ENCODE measurements around the gene PCDH9. TPM values are rescaled to one million over a fixed set of nuclear protein-coding genes. Genes with fewer than 3 reads are reported as not detected.

The PCDH9 gene
- total RNA-seq, 2 donors from 2014 or later: 0.44 to 1.0 TPM

- intact Hi-C loops (cut with DNase I): no loop called here
- no peak overlapping the region for H3K27ac ChIP-seq
- H3K27me3 ChIP-seq: peaks cover 3% of the 10 kb centered on the region
- DNase-seq: no peak
- H3K4me1 ChIP-seq: no peaks in the 10 kb centered on the region
- no peak overlapping the region for H3K4me3 ChIP-seq
- H3K9ac ChIP-seq (ENCODE audit: low read depth in 2 of 2, low read length in 2 of 2): no peak overlapping the region
- H3K36me3 ChIP-seq: no peaks in the 10 kb centered on the region
- no peaks in the 10 kb centered on the region for H3K9me3 ChIP-seq
- no peak for TF ChIP-seq CTCF (IDR thresholded peaks at IDR 0.05)
Measured at GRCh38 chr13:67228916-67229315, 1.2 kb downstream of the PCDH9 start.

- Histone ChIP-seq H3K9me3 (no peaks in the 10 kb centered on the region), H3K27me3 (peaks cover 3% of the 10 kb centered on the region), H3K4me3 (no peak overlapping the region), H3K9ac (ENCODE audit: low read depth in 2 of 2, low read length in 2 of 2) (no peak overlapping the region), H3K27ac (no peak overlapping the region), H3K4me1 (no peaks in the 10 kb centered on the region), H3K36me3 (no peaks in the 10 kb centered on the region)
- DNase-seq: no peak
- intact Hi-C loops (cut with DNase I): no loop called here
- no peak for TF ChIP-seq CTCF (IDR thresholded peaks at IDR 0.05)
Measured at GRCh38 chr13:67228031-67228430, 2.1 kb downstream of the PCDH9 start.

GRCh38 chr13:67227131-67227983 is 2.8 kb downstream of the PCDH9 start:
- Histone ChIP-seq H3K9ac (ENCODE audit: low read depth in 2 of 2, low read length in 2 of 2) (no peak overlapping the region), H3K9me3 (no peaks in the 10 kb centered on the region), H3K27me3 (peaks cover 3% of the 10 kb centered on the region), H3K4me1 (no peaks in the 10 kb centered on the region), H3K27ac (no peak overlapping the region), H3K4me3 (no peak overlapping the region), H3K36me3 (no peaks in the 10 kb centered on the region)
- TF ChIP-seq CTCF (IDR thresholded peaks at IDR 0.05): no peak
- intact Hi-C loops (cut with DNase I): no loop called here
- DNase-seq: no peak

- Histone ChIP-seq H3K4me1 (no peaks in the 10 kb centered on the region), H3K27me3 (peaks cover 3% of the 10 kb centered on the region)
Measured at GRCh38 chr13:67226696-67227095, 3.4 kb downstream of the PCDH9 start.

More at GRCh38 chr13:67226696-67227095, 3.4 kb downstream of the PCDH9 start:
- no peak for TF ChIP-seq CTCF (IDR thresholded peaks at IDR 0.05)
- Histone ChIP-seq H3K9me3 (no peaks in the 10 kb centered on the region), H3K27ac (no peak overlapping the region), H3K36me3 (no peaks in the 10 kb centered on the region), H3K9ac (ENCODE audit: low read depth in 2 of 2, low read length in 2 of 2) (no peak overlapping the region), H3K4me3 (no peak overlapping the region)
- intact Hi-C loops (cut with DNase I): no loop called here
- no peak for DNase-seq
